ENCODE results near the gene C1QBP.

GRCh38 chr17:5473906-5474305 lies 35.0 kb upstream of the C1QBP start:
- TF ChIP-seq CTCF (IDR thresholded peaks at IDR 0.05) (no peak), POLR2A (IDR thresholded peaks at IDR 0.05) (no peak)

All from thyroid gland (tissue), 4 donors.